Mammary epithelial cell (primary cell): ENCODE data around the gene GCN1.

ENCODE experiments used
- CTCF ChIP-seq, 2 donors: IDR thresholded peaks in 1 of 2; conservative IDR thresholded peaks in 1 of 2; 2 replicates each; pipeline ENCODE4 v1.5.1; 2011 to 2012; ENCODE audit warnings: inconsistent platforms in 2 of 2, low read length in 2 of 2, mild to moderate bottlenecking in 2 of 2, control low read depth in 1 of 2, low read depth in 1 of 2; ENCODE audit not compliant: insufficient read depth in 1 of 2; ENCODE audit errors: extremely low read depth in 1 of 2
- EZH2 ChIP-seq: IDR thresholded peaks from 2 replicates; pipeline ENCODE4 v1.6.1; 2012; ENCODE audit warnings: low read length, inconsistent platforms, borderline replicate concordance

GRCh38 chr12:120239776-120240494 lies 45.4 kb upstream of the GCN1 start:
- TF ChIP-seq CTCF (conservative IDR thresholded peaks at IDR 0.05 in 1 of 2, IDR thresholded peaks at IDR 0.05 in 1 of 2; ENCODE audit: extremely low read depth in 1 of 2, insufficient read depth in 1 of 2, low read depth in 1 of 2, low read length in 2 of 2) = no peak
- TF ChIP-seq EZH2 = no peak
